HG03280 (cell line): ENCODE data around the gene AFAP1L2.

Experiments used
- ATAC-seq: cut with Tn5 transposase; IDR thresholded peaks from one replicate; pipeline ENCODE4 v1.9.1; 2021; ENCODE audit warnings: mild to moderate bottlenecking, moderate library complexity; ENCODE audit not compliant: unreplicated experiment

The AFAP1L2 gene

GRCh38 chr10:114297136-114297705, 107.1 kb downstream of the AFAP1L2 start:
- ATAC-seq: no peak

DNA sequence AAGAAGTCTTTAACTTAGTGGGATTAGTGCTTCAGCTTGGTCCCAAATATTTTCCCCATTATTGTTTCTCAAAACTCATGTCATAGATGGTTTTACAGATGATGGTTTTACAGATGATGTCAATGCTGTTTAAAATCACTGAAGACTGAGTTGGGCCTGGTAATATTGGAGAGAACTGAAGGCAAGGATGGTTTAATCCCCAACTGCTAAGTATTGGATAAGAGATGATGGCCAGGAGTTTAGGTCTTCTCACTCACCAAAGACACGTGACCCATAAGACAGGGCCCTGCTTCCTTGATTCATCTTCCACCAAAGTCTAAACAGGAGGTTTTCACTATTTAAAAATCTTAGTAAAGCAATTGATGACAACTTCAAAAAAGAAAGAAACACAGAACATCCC, 108.9 kb downstream of the AFAP1L2 start:
- ATAC-seq: no peak

GRCh38 chr10:114294549-114294948, 109.8 kb downstream of the AFAP1L2 start:
- ATAC-seq: no peak

GRCh38 chr10:114293075-114293474, 111.2 kb downstream of the AFAP1L2 start:
- no peak for ATAC-seq

DNA sequence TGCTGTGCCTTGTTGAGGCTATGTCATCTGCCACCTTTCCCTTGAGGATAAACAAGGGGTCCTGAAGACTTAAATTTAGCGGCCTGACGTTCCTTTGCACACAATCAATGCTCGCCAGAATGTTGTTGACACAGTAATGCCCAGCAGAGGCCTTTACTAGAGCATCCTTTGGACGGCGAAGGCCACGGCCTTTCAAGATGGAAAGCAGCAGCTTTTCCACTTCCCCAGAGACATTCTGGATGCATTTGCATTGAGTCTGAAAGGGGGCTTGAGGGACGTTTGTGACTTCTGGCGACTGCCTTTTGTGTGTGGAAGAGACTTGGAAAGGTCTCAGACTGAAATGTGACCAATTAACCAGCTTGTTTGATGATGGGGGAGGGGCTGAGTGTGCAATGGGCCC, 112.8 kb downstream of the AFAP1L2 start:
- no peak for ATAC-seq

GRCh38 chr10:114291076-114291475, 113.2 kb downstream of the AFAP1L2 start:
- no peak for ATAC-seq

DNA sequence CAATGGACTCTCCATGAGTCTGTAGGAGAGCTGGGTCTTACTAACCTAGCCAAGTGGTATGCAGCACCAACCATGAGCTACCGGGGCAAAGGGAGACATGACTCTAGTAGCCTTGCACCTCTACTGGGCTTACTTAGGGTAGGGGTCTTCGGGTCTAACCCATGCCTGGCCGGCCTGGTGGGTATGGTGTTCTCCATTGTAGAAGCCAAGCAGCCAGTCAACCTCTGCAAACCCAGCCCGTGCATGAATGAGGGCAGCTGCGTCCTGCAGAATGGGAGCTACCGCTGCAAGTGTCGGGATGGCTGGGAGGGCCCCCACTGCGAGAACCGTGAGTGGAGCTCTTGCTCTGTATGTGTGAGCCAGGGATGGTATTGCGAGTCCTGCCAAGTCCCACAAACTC, 114.3 kb downstream of the AFAP1L2 start:
- no peak for ATAC-seq

DNA sequence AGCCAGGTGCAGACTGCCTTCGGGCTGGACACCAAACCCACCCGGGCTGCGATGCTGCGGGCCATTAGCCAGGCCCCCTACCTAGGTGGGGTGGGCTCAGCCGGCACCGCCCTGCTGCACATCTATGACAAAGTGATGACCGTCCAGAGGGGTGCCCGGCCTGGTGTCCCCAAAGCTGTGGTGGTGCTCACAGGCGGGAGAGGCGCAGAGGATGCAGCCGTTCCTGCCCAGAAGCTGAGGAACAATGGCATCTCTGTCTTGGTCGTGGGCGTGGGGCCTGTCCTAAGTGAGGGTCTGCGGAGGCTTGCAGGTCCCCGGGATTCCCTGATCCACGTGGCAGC, 115.2 kb downstream of the AFAP1L2 start:
- no peak for ATAC-seq

DNA sequence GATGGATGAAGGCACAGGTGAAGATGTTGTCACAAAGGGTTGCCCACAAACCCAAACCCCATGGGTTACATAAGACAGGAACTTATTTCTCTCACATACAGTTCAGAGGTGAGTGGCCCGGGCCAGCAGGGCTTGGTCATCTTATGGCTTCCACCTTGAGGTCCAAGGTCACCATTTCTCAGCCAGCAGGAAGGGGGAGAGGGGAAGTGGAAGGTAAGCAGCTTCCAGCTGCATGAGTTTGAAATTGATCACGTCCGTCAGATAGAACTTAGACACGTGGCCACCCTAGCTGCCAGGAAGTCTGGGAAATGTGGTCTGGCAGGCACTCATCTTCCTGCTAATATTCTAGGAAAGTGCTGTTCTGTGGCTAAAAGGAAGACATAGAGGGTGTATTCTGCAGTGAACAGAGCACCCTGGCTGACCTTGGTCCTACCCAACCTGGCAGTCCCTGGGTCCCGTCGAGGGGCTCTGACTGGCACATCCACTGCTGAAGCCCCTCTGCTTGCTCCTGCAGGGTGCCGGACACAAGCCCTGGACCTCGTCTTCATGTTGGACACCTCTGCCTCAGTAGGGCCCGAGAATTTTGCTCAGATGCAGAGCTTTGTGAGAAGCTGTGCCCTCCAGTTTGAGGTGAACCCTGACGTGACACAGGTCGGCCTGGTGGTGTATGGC, 115.7 kb downstream of the AFAP1L2 start:
- no peak for ATAC-seq

GRCh38 chr10:114286921-114287320, 117.4 kb downstream of the AFAP1L2 start:
- no peak for ATAC-seq

DNA sequence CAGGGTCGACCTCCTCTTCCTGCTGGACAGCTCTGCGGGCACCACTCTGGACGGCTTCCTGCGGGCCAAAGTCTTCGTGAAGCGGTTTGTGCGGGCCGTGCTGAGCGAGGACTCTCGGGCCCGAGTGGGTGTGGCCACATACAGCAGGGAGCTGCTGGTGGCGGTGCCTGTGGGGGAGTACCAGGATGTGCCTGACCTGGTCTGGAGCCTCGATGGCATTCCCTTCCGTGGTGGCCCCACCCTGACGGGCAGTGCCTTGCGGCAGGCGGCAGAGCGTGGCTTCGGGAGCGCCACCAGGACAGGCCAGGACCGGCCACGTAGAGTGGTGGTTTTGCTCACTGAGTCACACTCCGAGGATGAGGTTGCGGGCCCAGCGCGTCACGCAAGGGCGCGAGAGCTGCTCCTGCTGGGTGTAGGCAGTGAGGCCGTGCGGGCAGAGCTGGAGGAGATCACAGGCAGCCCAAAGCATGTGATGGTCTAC, 118.3 kb downstream of the AFAP1L2 start:
- ATAC-seq: no peak

DNA sequence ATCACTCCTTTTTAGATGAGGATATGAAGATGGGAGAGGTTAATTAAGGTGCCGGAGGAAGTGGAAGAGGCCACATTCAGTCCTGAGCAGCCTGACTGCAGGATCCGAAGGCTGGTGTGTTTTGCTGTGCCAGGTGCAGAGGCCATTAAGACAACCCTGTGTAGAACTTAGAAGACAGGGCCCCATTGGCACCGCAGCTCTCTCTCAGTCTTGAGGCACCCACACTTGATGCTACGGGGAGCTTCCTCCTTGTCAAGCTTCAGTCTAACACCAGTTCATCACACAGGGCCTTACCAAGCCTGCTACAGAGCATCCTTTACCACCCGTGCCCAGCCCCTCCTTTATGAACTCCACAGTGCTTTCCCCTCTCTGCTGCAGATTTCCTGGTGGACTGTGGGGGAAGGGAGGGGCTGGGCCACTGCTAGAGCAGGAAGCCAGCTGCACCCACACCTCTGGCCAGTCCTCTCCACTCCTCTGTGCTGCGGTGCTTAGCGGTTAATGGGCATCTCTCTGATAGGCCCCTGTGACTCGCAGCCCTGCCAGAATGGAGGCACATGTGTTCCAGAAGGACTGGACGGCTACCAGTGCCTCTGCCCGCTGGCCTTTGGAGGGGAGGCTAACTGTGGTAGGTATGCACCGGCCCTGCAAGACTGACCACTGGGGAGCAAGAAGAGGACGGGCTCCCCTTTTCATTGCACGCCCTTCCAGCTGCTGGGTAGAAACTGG, 119.8 kb downstream of the AFAP1L2 start:
- no peak for ATAC-seq

DNA sequence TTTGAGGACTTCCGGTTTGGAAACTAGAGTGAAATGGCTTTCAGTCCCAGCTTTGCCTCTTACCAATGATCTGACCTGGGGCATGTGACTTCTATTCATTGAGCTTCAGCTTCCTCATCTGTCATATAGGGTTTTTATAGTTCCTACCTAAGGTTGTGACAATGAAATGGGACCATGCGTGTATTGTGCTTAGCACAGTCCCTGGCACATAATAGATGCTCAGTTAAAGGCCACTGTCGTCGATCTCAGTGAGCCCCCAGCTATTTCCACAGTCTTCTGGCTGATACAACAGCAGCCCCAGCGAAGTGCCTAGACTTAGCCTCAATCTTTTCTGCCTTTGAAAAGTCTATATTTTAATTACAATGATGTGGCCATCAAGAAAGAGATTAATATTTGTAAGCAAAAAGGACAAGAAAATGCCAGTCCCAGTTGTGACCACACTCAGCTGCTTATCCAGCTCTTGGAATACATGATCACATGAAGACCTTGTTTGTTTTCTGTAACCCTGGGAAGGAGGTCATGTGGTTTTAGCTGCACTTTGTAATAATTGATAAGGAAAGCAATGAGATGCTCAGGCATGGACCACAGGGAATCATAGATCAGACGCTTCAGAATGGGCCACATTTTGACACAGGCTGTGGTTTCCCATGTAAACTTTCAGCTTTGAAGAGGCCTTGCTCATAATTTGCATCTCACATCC, 120.6 kb downstream of the AFAP1L2 start:
- ATAC-seq: no peak

DNA sequence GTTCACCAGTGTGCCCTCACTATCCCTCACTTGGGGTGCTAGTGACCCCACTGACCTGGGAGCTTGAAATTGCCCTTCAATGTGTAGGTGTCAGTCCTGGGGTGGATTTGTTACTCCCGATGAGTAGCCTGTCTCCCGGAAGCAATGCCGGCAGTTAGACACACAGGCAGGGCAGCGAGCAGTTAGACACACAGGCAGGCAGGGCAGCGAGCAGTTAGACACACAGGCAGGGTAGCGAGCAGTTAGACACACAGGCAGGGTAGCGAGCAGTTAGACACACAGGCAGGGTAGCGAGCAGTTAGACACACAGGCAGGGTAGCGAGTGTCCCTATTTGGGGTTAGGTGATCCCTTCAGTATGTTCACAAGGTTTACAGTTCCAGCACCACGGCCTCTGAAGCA, 121.2 kb downstream of the AFAP1L2 start:
- ATAC-seq: no peak

DNA sequence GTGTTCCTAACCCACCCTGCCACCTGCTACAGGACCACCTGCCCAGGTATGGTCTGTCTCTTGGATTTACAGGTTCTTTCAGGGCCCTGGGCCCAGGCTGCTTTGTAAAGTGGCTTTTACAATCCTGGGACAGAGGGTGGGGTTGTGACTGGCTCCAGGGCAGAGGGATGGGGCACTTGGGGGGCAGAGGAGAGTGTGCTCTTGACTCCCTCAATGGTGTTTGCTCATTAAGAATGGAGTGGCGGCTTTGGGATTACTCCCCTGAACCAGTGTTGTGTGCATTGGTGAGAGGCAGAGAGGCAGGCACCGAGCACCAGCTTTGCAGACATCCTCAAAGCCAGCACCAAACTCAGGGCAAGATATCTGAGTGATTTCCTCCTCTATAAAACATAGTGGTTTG, 121.8 kb downstream of the AFAP1L2 start:
- ATAC-seq: no peak

GRCh38 chr10:114281461-114281860, 122.8 kb downstream of the AFAP1L2 start:
- ATAC-seq: no peak

DNA sequence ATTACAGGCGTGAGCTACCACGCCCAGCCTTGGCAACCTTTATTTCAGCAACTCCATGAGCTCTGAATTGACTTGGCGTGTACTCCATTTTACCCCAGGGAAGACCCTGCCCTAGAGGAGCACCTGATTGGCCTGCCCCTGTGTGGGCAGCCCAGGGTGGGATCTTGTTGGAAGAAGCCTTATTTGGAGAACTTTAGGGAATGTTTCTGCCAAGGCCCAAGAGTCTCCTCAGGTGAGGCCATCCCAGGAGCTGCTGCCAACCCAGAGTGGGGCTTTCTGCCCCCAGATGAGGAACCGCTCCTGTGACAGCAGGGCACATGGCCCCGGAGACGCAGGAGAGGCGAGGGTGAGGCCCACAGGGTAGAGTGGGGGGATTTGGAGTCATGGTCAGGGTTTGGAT, 123.3 kb downstream of the AFAP1L2 start:
- no peak for ATAC-seq

DNA sequence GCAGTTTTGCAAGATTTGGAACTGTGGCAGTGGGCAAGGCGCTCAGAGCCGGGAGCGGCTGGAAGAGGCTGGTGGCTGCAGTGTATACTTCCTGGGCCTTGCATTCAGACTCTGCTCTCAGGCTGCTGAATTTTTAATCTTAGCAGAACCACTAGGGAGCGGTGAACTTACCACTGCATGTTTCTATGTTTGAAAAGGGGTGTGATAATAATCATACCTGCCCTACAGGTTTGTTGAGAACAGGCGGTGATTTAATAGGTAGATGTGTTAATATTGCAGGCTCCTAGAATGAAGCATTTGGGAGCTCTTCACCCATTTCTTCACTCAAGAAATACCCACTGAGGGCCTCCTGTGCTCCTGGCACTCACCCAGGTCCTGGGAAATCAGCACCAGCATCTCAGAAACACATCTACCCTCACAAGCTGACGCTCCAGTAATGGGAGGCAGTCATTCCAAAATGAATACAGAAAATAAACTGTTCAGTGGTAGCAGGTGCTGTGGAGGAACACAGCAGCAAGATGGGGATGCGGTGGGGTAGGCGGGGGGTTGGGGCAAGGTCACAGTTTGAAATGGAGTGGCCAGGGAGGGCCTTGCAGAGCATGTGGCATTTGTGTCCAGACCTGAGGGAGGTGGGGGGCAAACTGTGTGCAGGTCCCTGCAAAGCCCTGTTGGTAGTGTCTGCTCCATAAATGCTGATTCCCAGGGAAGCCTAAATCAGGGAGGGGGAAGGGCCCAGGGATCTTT, 124.2 kb downstream of the AFAP1L2 start:
- ATAC-seq: no peak

DNA sequence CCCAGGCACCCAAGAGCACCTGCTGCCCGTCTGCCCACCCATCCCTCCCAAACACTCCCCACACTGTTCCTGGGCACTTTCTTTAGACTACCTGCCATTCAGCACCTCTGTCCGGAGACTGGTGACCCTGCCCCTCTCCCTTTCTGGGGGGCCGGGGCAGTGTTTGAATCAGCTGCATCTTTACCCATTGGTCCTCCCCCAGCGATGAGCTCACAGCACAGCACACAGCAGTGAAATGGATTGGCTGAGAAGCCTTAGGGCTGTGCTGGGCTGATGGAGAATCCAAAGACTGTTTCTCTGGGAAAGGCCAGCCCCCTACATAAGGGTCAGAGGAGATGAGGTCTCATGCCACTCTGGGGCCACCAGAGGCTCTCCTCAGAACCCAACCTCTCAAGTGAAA, 125.0 kb downstream of the AFAP1L2 start:
- no peak for ATAC-seq

- no peak for ATAC-seq
These were observed 125.5 kb downstream of the AFAP1L2 start for GRCh38 chr10:114278884-114279191.
